Testis (tissue), 3 donors: ENCODE data around the gene MARK2. TPM values are rescaled to one million over a fixed set of nuclear protein-coding genes. Genes with fewer than 3 reads are reported as not detected.

Source experiments
- DNase-seq: peaks from one replicate; pipeline ENCODE4 v3.0.0-alpha.2; 2019
- H3K27ac ChIP-seq, 2 donors: fragments of 200-600 bp; sonication (generic); one replicate each; pipeline ENCODE4 v1.5.1; 2019
- H3K27me3 ChIP-seq: fragments of 200-600 bp; sonication (generic); one replicate; pipeline ENCODE4 v1.5.1; 2019
- H3K36me3 ChIP-seq: fragments of 200-600 bp; sonication (generic); one replicate; pipeline ENCODE4 v1.5.1; 2017; ENCODE audit warnings: low read depth; ENCODE audit errors: missing control alignments
- H3K4me1 ChIP-seq: fragments of 200-600 bp; sonication (generic); one replicate; pipeline ENCODE4 v1.5.1; 2019
- H3K4me3 ChIP-seq, 2 donors: fragments of 200-600 bp; sonication (generic); one replicate each; pipeline ENCODE4 v1.5.1; 2017 to 2019
- H3K9me3 ChIP-seq: fragments of 200-600 bp; sonication (generic); one replicate; pipeline ENCODE4 v1.5.1; 2017
- CTCF ChIP-seq, 3 experiments: fragments of 450-650 bp in 2 of 3; fragments of 200-600 bp in 1 of 3; sonication (generic) in 1 of 3; IDR thresholded peaks; one replicate each; pipeline ENCODE4 v1.5.1; 2016 to 2019; ENCODE audit warnings: antibody characterized with exemption in 3 of 3, mild to moderate bottlenecking in 2 of 3, moderate library complexity in 1 of 3
- POLR2A ChIP-seq: fragments of 450-650 bp; IDR thresholded peaks from one replicate; pipeline ENCODE4 v1.6.1; 2017; ENCODE audit warnings: antibody characterized with exemption, mild to moderate bottlenecking, moderate library complexity
- WGBS, 2 donors: methylation state at CpG; one replicate each; pipeline ENCODE4 v1.1.5; 2018; 5-methylcytosine and 5-hydroxymethylcytosine counted together
- intact Hi-C: fragments of 100-400 bp; cut with DNase I; formaldehyde crosslinking; loops from one replicate; pipeline ENCODE4 v1.15.1; 2023; ENCODE audit warnings: low total_unique reads
- polyA plus RNA-seq: library from polyadenylated mRNA; stranded (reverse); fragments of 350-450 nt; fragmentation: Illumina TruSeq; extraction: RNeasy Lipid Tissue Mini Kit (QIAGEN cat#74804); gene quantifications from one replicate; pipeline ENCODE4 v1.2.3, GENCODE V29; 2014; ENCODE audit warnings: low read depth, low replicate concordance; ENCODE audit not compliant: insufficient read depth
- total RNA-seq, 2 donors: library from RNA; depleted of rRNA; stranded (reverse); fragments of >200 nt; gene quantifications; one replicate each; pipeline ENCODE4 v1.2.3, GENCODE V29; 2016

The MARK2 gene
- total and polyA plus RNA-seq, 3 donors from 2014 or later, result 24.7 to 52.8 (median 51.7) TPM

DNA sequence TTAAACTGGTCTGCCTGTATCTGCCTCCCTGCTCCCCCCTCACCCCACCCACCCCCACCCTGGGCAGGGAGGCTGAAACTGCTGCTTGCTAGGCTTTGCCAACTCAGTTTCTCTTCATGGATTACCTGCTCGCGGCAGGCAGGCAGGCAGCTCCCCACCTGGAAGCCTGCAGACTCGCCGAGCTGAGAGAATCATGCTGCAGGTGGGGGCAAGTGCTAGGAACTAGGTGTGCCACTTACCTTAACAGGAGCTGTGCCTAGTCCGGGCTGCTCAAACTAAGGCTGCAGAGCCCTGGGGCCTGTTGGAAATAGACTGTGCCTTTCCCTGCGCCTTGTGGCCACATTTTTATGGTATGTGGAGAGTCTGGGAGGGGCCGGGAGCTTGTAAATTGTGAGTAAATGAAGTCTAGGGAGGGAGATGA, 30.3 kb downstream of the MARK2 start:
- DNase-seq, result no peak
- Histone ChIP-seq H3K4me3 (no peak overlapping the region), H3K9me3 (no peaks in the 10 kb centered on the region), H3K27me3 (no peaks in the 10 kb centered on the region), H3K27ac (no peak overlapping the region), H3K4me1 (peaks cover 40% of the 10 kb centered on the region), H3K36me3 (no peaks in the 10 kb centered on the region)
- intact Hi-C loops, result no loop called here
- TF ChIP-seq POLR2A (no peak), CTCF (IDR thresholded peaks at IDR 0.05) (no peak)
- 79 to 80% methylated on average over 5 to 7 of the region's 7 CpGs for WGBS, 2 donors

- Histone ChIP-seq H3K4me1 (peaks cover 45% of the 10 kb centered on the region), H3K27ac (no peak overlapping the region), H3K27me3 (no peaks in the 10 kb centered on the region), H3K9me3 (no peaks in the 10 kb centered on the region), H3K4me3 (no peak overlapping the region), H3K36me3 (no peaks in the 10 kb centered on the region)
- intact Hi-C loops, result no loop called here
- 73 to 76% methylated on average over 7 to 8 of the region's 8 CpGs for WGBS, 2 donors
- no peak for DNase-seq
- TF ChIP-seq POLR2A (no peak), CTCF (IDR thresholded peaks at IDR 0.05) (no peak)
Observed at GRCh38 chr11:63869683-63870082, 30.8 kb downstream of the MARK2 start.

DNA sequence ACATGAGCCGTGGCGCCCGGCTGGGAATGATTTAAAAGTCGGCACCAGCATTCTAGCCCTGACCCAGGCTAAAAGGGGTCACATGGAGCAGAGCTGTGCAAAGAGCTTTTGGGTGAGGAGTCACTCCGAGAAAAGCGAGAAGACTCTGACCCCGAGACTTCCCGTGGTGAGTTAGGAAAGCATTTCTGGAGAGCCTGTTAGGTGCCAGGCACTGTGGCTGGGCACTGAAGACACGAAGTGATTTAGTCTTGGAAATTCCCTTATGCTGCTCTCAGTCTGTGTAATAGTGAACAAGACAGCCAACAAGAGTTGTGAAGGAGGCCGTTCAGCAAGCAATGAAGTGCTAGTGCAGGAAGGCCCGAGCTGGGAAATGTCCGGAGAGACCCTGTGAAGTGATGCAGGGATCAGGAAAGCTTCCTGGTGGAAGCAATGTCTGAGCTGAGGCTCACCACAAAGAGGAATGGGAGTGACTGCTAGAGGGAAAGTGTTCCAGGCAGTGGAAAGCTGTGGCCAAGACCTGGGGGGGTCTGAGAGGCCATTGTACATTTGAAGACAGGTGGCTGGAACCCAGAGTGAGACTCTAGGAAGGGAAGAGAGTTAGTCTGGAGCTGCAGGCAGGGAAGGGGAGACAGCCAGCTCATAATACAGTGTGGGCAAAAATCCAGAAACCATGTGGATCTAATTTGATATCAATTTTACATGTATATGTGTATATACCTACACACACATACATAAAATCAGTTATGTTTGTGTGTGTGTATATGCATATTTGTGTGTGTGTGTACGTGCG, 31.6 kb downstream of the MARK2 start:
- H3K27ac ChIP-seq, result no peak overlapping the region
- no peaks in the 10 kb centered on the region for H3K27me3 ChIP-seq
- H3K9me3 ChIP-seq, result no peaks in the 10 kb centered on the region
- WGBS, 2 donors, result 71 to 78% methylated on average over 14 of the region's 14 CpGs
- no peak overlapping the region for H3K4me3 ChIP-seq
- no peak for DNase-seq
- no peaks in the 10 kb centered on the region for H3K36me3 ChIP-seq
- H3K4me1 ChIP-seq, result peaks cover 51% of the 10 kb centered on the region
- intact Hi-C loops, result no loop called here
- no peak for TF ChIP-seq POLR2A
- no peak for TF ChIP-seq CTCF (IDR thresholded peaks at IDR 0.05)

DNA sequence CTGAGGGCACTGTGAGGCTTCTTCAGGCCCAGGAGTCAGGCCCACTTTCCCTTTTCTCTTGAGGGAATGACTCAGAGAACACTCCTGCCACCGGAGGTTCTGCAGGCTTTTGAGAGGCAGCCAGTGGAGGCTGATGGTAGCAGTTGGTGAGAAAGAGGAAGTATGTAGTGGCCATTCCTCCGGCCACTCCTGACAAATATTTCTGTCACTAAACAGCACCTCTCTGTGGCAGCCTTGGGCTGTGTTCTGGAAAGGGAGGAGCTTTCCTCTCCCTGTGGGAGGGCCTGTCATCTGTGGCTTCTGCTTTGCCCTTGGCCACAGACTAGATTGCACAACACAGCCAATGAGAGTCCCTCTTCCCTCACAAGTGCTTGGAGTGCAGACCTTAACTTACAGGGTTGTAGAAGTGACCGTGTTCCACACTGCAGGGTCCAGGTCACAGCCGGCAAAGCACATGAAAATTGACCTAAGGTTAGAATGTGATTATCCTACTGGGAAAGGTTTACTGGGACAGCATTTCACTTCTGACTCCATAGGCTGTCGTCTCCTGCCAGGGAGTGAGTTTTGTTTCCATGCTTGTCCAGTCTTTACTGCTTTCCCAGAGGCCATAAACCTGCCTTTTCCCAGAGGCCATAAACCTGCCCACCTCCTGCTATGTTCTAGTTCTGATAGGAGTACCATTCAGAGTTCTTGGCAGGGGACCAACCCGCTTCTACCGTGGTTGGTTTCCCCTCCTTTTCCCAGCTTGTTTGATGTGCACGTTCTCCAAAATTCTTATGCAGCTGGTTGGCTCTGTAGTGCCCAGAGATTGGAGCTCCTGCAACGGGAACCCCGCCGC, 33.3 kb downstream of the MARK2 start:
- H3K27me3 ChIP-seq, result no peaks in the 10 kb centered on the region
- intact Hi-C loops, result no loop called here
- TF ChIP-seq POLR2A (no peak), CTCF (IDR thresholded peaks at IDR 0.05) (peak in 2 of 3 experiments; percentile 13 to 35)
- H3K4me1 ChIP-seq, result peaks cover 40% of the 10 kb centered on the region
- H3K4me3 ChIP-seq, result no peak overlapping the region
- WGBS, 2 donors, result 22 to 33% methylated on average over 11 of the region's 11 CpGs
- no peaks in the 10 kb centered on the region for H3K9me3 ChIP-seq
- DNase-seq, result peak; percentile 90
- H3K36me3 ChIP-seq, result no peaks in the 10 kb centered on the region
- peak overlapping the region in 1 of 2 donors; percentile 36 for H3K27ac ChIP-seq
